Right lobe of liver (tissue), 6 donors: ENCODE data around the gene RAB3IL1. TPM values are rescaled to one million over a fixed set of nuclear protein-coding genes. Genes with fewer than 3 reads are reported as not detected.

Experiments used
- ATAC-seq, 4 donors: fragments of 200-7000 bp; cut with Tn5 transposase; one replicate each; pipeline ENCODE4 v1.9.1; 2020; ENCODE audit warnings: mild to moderate bottlenecking in 4 of 4, moderate library complexity in 4 of 4
- DNase-seq, 3 donors: peaks; one replicate each; pipeline ENCODE4 v3.0.0-alpha.2; 2020
- H3K27ac ChIP-seq, 3 donors: fragments of 200-600 bp; one replicate each; pipeline ENCODE4 v1.8.0; 2022
- H3K27me3 ChIP-seq, 2 donors: fragments of 200-600 bp; one replicate each; pipeline ENCODE4 v1.8.0; 2022
- H3K36me3 ChIP-seq, 4 donors: fragments of 200-600 bp; sonication (generic) in 1 of 4; one replicate each; pipeline versions ENCODE4 v1.5.1 to v1.8.0; 2017 to 2022; ENCODE audit warnings: control low read depth in 1 of 4
- H3K4me1 ChIP-seq, 4 donors: fragments of 200-600 bp; sonication (generic) in 1 of 4; one replicate each; pipeline versions ENCODE4 v1.5.1 to v1.8.0; 2017 to 2022; ENCODE audit warnings: control low read depth in 1 of 4
- H3K4me3 ChIP-seq, 3 donors: fragments of 200-600 bp; one replicate each; pipeline ENCODE4 v1.8.0; 2022
- H3K9me3 ChIP-seq, 4 donors: fragments of 200-600 bp; sonication (generic) in 1 of 4; one replicate each; pipeline versions ENCODE4 v1.5.1 to v1.8.0; 2017 to 2022; ENCODE audit warnings: control low read depth in 1 of 4
- CTCF ChIP-seq, 4 donors: fragments of 200-600 bp in 3 of 4; fragments of 450-650 bp in 1 of 4; IDR thresholded peaks; one replicate each; pipeline versions ENCODE4 v1.5.1 to v1.8.0; 2016 to 2022; ENCODE audit warnings: antibody characterized with exemption in 4 of 4, mild to moderate bottlenecking in 2 of 4
- POLR2A ChIP-seq: fragments of 450-650 bp; IDR thresholded peaks from one replicate; pipeline ENCODE4 v1.6.1; 2017; ENCODE audit warnings: antibody characterized with exemption, mild to moderate bottlenecking
- WGBS: methylation state at CpG from one replicate; pipeline ENCODE4 v1.1.6; 2018; ENCODE audit warnings: low coverage, low lambda C conversion rate; ENCODE audit not compliant: insufficient coverage; ENCODE audit errors: missing lambda C conversion rate; 5-methylcytosine and 5-hydroxymethylcytosine counted together
- intact Hi-C, 2 donors: fragments of 100-400 bp; cut with DNase I; formaldehyde crosslinking; loops; one replicate each; pipeline versions ENCODE4 v1.11.2 to v1.14.1; 2022
- total RNA-seq, 6 experiments: library from RNA; depleted of rRNA in 2 of 6; stranded (reverse); fragments of >200 nt in 2 of 6; fragmentation: NEBNext Ultra II Directional in 3 of 6; extraction: Animal tissue kit (Norgen Biotek cat#: 25700) in 3 of 6; gene quantifications; one replicate each; pipeline versions ENCODE4 v1.1.0 to v1.2.4, GENCODE V29; 2016 to 2023
- donor health status: DM: no; HTN: yes; CAD: no.
- donor health status: DM: no; HTN: no; CAD: no.
- donor health status: DM: no; HTN: no; CAD: no.
- donor health status: DM: no; HTN: yes; CAD: no.
- donor health status: DM: no; HTN: yes; CAD: no.

The RAB3IL1 gene
- total RNA-seq, 6 experiments from 2014 or later = 3.2 to 9.1 (median 4.2) TPM

GRCh38 chr11:61927501-61927900 is 10.1 kb upstream of the RAB3IL1 start:
- Histone ChIP-seq H3K27me3 (no peaks in the 10 kb centered on the region), H3K9me3 (no peaks in the 10 kb centered on the region), H3K4me3 (no peak overlapping the region), H3K36me3 (no peaks in the 10 kb centered on the region), H3K4me1 (no peaks in the 10 kb centered on the region), H3K27ac (no peak overlapping the region)
- intact Hi-C loops = no loop called here
- 71% methylated on average over 1 of the region's 1 CpG for WGBS
- no peak for DNase-seq
- no peak for TF ChIP-seq POLR2A
- no peak for ATAC-seq

- TF ChIP-seq CTCF (IDR thresholded peaks at IDR 0.05) (no peak), POLR2A (no peak)
- Histone ChIP-seq H3K4me3 (no peak overlapping the region), H3K27ac (no peak overlapping the region), H3K4me1 (no peaks in the 10 kb centered on the region), H3K27me3 (no peaks in the 10 kb centered on the region), H3K9me3 (no peaks in the 10 kb centered on the region), H3K36me3 (no peaks in the 10 kb centered on the region)
- intact Hi-C loops = no loop called here
- DNase-seq (no peak), ATAC-seq (no peak)
- WGBS = 94% methylated on average over 2 of the region's 3 CpGs
Observed at GRCh38 chr11:61926235-61926634, 8.9 kb upstream of the RAB3IL1 start.

- Histone ChIP-seq H3K36me3 (no peaks in the 10 kb centered on the region), H3K9me3 (no peaks in the 10 kb centered on the region), H3K27me3 (no peaks in the 10 kb centered on the region), H3K4me1 (no peaks in the 10 kb centered on the region), H3K4me3 (no peak overlapping the region), H3K27ac (no peak overlapping the region)
- TF ChIP-seq POLR2A = no peak
- TF ChIP-seq CTCF (IDR thresholded peaks at IDR 0.05) = no peak
- 85% methylated on average over 2 of the region's 2 CpGs for WGBS
- intact Hi-C loops = no loop called here
- no peak for DNase-seq
- ATAC-seq = no peak
Observed at GRCh38 chr11:61925736-61926135, 8.4 kb upstream of the RAB3IL1 start.

- Histone ChIP-seq H3K4me3 (no peak overlapping the region), H3K27ac (peak overlapping the region; percentile 40 to 73 (median 61)), H3K36me3 (no peaks in the 10 kb centered on the region), H3K4me1 (no peaks in the 10 kb centered on the region), H3K9me3 (no peaks in the 10 kb centered on the region), H3K27me3 (no peaks in the 10 kb centered on the region)
- no peak for DNase-seq
- intact Hi-C loops = no loop called here
- 60% methylated on average over 5 of the region's 6 CpGs for WGBS
- peak in 1 of 4 donors; percentile 9 for ATAC-seq
- no peak for TF ChIP-seq CTCF (IDR thresholded peaks at IDR 0.05)
- TF ChIP-seq POLR2A = no peak
Observed at GRCh38 chr11:61924064-61924455, 6.7 kb upstream of the RAB3IL1 start.

- no peaks in the 10 kb centered on the region for H3K36me3 ChIP-seq
- no peaks in the 10 kb centered on the region for H3K27me3 ChIP-seq
- TF ChIP-seq POLR2A (no peak), CTCF (IDR thresholded peaks at IDR 0.05) (no peak)
- peak; percentile 54 to 81 (median 80) for ATAC-seq
- 22% methylated on average over 4 of the region's 18 CpGs for WGBS
- H3K4me1 ChIP-seq = no peaks in the 10 kb centered on the region
- H3K27ac ChIP-seq = peak overlapping the region; percentile 40 to 73 (median 61)
- DNase-seq = peak in 2 of 3 donors; percentile 72 to 75
- intact Hi-C loops = no loop called here
- H3K4me3 ChIP-seq = no peak overlapping the region
- no peaks in the 10 kb centered on the region for H3K9me3 ChIP-seq
Observed at GRCh38 chr11:61923166-61924063, 6.0 kb upstream of the RAB3IL1 start.
